IMR-90 (cell line): ENCODE results near the gene ZNF764.

Source experiments
- BHLHE40 ChIP-seq: fragments of 150-350 bp; IDR thresholded peaks from 2 replicates; pipeline ENCODE4 v1.6.1; 2016; ENCODE audit warnings: mild to moderate bottlenecking, low read depth, low read length
- CEBPB ChIP-seq: IDR thresholded peaks from 2 replicates; pipeline ENCODE4 v1.6.1; 2012; ENCODE audit warnings: low read depth, low read length, improper control_type of control experiment
- CTCF ChIP-seq: conservative IDR thresholded peaks from 2 replicates; pipeline ENCODE4 v1.5.1; 2012; ENCODE audit warnings: mild to moderate bottlenecking, low read depth, low read length, improper control_type of control experiment
- ELK1 ChIP-seq: fragments of 150-350 bp; IDR thresholded peaks from 2 replicates; pipeline ENCODE4 v1.6.1; 2016; ENCODE audit warnings: low read depth, mild to moderate bottlenecking, low read length, moderate library complexity, borderline replicate concordance
- FOS ChIP-seq: fragments of 150-350 bp; IDR thresholded peaks from 2 replicates; pipeline ENCODE4 v1.6.1; 2016; ENCODE audit warnings: low read depth, low read length
- MAFK ChIP-seq: IDR thresholded peaks from 2 replicates; pipeline ENCODE4 v1.6.1; 2012; ENCODE audit warnings: low read depth, low read length, improper control_type of control experiment
- MAZ ChIP-seq: IDR thresholded peaks from 2 replicates; pipeline ENCODE4 v1.6.1; 2012; ENCODE audit warnings: low read depth, mild to moderate bottlenecking, low read length, improper control_type of control experiment, moderate library complexity, borderline replicate concordance
- NFE2L2 ChIP-seq: fragments of 150-350 bp; IDR thresholded peaks from 2 replicates; pipeline ENCODE4 v1.6.1; 2016; ENCODE audit warnings: low read depth, mild to moderate bottlenecking, low read length
- POLR2A ChIP-seq: IDR thresholded peaks from 2 replicates; pipeline ENCODE4 v1.6.1; 2012; ENCODE audit warnings: mild to moderate bottlenecking, low read depth, low read length
- RAD21 ChIP-seq: IDR thresholded peaks from 2 replicates; pipeline ENCODE4 v1.6.1; 2012; ENCODE audit warnings: low read length, improper control_type of control experiment
- RCOR1 ChIP-seq: IDR thresholded peaks from 2 replicates; pipeline ENCODE4 v1.6.1; 2012; ENCODE audit warnings: mild to moderate bottlenecking, low read length, improper control_type of control experiment; ENCODE audit not compliant: insufficient replicate concordance
- RFX5 ChIP-seq: IDR thresholded peaks from 2 replicates; pipeline ENCODE4 v1.8.0; 2012; ENCODE audit warnings: low read depth, mild to moderate bottlenecking, low read length, moderate library complexity
- SMC3 ChIP-seq: fragments of 150-350 bp; IDR thresholded peaks from 2 replicates; pipeline ENCODE4 v1.6.1; 2016; ENCODE audit warnings: low read depth, mild to moderate bottlenecking, antibody characterized with exemption, low read length, moderate library complexity
- USF2 ChIP-seq: fragments of 150-350 bp; IDR thresholded peaks from 2 replicates; pipeline ENCODE4 v1.6.1; 2017; ENCODE audit warnings: mild to moderate bottlenecking, antibody characterized with exemption, low read length, low read depth

DNA sequence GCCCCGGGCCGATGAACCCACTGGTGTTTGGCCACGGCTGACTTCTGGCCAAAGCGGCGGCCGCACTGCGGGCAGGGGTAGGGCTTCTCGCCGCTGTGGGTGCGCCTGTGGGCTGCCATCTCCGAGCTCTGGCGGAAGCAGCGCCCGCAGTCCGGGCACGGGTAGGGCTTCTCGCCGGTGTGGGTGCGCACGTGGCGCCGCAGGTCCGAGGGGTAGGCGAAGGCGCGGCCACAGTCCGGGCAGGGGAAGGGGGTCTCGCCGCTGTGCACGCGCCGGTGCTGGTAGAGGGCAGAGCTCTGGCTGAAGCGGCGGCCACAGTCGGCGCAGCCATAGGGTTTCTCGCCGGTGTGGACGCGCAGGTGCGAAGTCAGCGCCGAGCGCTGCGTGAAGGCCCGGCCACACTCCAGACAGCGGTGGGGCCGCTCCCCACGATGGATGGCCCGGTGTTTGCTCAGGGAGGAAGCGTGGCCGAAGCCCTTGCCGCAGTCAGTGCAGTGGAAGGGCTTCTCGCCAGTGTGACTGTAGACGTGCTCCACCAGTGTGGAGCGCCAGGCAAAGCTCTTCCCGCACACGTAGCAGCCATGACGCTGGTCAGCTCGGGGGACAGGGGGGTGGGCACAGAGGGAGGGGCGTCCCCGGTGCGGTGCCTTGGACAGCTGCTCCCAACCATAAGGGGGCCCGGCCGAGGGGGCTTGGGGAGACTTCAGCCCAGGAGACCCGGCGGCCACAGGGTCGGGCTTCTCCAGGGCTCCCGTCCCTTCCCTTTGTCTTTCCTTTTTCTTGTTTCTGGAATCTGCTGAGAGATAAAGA, 2.7 kb downstream of the ZNF764 start:
- TF ChIP-seq BHLHE40 (no peak), CTCF (no peak), FOS (no peak), CEBPB (no peak), USF2 (no peak), POLR2A (no peak), RAD21 (no peak), RFX5 (no peak), ELK1 (no peak), MAFK (no peak), SMC3 (no peak), MAZ (no peak), NFE2L2 (no peak), RCOR1 (no peak)
